HFF-Myc (cell line): ENCODE results near the gene ATF6B.
"Not testable (repeated sequence)": the region's sequence is repeated elsewhere in the genome, so short reads cannot be mapped to it uniquely, and the experiment has no call there.

Experiments used
- DNase-seq: peaks from one replicate; pipeline ENCODE4 v3.0.0-alpha.2; 2011; ENCODE audit warnings: low read depth; ENCODE audit errors: extremely low read depth
- H3K4me3 ChIP-seq: replicated peaks from 2 replicates; pipeline ENCODE4 v1.5.1; 2011; ENCODE audit warnings: low read depth, mild to moderate bottlenecking, control low read depth, low read length
- TF ChIP-seq, protein P1 (sequence below): IDR thresholded peaks from 2 replicates; pipeline ENCODE4 v1.5.1; 2012; ENCODE audit warnings: mild to moderate bottlenecking, low read depth, low read length, control low read depth; ENCODE audit errors: missing control alignments

Gene ATF6B

DNA sequence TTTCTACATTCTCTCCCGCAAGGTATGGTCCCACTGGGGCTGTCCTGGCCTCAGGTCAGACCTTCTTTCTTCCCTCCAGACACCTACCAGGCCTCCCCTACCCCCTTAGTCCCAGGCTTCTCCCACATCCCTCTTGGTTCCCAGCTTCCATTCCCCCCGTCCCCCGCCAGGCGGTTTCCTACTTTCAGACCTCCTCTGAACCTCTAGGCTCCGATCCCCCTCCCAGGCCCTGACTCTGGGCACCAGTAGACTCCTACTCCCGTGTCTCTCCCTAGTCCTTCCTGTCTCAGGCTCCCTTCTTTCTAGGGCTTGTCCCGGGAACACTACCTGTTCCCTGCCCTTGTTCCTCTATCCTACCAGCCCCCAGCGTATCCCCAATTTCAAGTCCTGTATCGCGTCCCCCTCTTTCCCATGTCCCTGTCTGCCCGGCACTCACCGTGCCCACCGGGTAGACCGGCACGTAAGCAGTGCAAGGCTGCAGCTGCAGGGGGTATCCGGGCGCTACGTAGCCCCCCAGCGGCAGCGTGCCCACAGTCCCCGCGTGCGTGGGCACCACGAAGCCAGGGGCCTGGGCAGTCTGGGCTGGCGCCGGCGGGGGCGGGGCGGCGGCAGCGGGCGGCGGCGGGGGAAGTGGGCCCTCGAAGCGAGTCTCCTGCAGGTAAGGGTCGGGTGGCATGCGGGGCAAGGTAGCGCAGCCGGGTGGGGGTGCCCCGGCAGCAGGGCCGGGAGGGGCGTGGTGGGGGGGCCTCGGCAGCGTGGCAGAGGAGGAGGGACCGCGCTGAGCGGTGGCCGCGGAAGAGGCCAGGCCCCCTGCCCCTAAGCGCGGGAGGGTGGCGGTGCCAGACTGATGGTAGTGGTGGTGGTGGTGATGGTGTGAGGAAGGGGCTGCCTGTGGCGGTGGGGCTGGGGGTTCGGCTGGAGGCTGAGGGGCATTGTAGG is 22.2 kb upstream of the ATF6B start:
- H3K4me3 ChIP-seq, result no peak overlapping the region
- TF ChIP-seq, protein P1, sequence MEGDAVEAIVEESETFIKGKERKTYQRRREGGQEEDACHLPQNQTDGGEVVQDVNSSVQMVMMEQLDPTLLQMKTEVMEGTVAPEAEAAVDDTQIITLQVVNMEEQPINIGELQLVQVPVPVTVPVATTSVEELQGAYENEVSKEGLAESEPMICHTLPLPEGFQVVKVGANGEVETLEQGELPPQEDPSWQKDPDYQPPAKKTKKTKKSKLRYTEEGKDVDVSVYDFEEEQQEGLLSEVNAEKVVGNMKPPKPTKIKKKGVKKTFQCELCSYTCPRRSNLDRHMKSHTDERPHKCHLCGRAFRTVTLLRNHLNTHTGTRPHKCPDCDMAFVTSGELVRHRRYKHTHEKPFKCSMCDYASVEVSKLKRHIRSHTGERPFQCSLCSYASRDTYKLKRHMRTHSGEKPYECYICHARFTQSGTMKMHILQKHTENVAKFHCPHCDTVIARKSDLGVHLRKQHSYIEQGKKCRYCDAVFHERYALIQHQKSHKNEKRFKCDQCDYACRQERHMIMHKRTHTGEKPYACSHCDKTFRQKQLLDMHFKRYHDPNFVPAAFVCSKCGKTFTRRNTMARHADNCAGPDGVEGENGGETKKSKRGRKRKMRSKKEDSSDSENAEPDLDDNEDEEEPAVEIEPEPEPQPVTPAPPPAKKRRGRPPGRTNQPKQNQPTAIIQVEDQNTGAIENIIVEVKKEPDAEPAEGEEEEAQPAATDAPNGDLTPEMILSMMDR, result no peak
- DNase-seq, result no peak

DNA sequence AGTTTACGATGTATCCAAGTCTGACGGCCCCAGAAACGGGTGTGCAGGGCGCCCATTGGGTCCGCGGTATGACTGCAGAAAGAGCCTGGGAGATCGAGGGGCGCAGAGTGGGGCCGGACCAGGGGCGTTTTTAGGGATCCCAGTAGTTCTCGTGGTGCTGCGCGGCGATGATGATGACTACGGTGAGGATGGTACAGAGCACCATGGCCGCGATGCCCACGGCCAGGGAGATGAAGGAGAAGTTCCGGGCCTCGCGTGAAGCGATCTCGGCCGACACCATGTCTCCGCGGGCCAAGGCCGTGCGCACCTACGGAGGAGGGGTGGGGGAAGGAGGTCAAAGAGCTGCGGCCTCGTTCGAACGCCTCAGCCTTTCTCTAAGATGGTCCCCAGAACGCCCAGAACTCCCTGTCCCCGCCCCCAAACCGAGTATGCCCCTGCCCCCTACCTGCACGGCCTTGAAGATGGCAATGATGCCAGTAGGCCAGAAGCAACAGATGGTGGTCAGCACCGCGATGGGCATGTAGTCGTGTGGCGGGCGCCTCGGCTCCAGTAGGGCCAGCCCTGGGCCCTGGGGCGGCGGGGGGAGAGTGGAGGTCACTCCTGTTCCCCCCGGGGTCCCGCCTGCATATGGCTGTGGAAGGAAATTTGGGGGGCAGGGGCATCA is 21.2 kb upstream of the ATF6B start:
- TF ChIP-seq, protein P1, result no peak
- no peak overlapping the region for H3K4me3 ChIP-seq
- DNase-seq, result no peak

DNA sequence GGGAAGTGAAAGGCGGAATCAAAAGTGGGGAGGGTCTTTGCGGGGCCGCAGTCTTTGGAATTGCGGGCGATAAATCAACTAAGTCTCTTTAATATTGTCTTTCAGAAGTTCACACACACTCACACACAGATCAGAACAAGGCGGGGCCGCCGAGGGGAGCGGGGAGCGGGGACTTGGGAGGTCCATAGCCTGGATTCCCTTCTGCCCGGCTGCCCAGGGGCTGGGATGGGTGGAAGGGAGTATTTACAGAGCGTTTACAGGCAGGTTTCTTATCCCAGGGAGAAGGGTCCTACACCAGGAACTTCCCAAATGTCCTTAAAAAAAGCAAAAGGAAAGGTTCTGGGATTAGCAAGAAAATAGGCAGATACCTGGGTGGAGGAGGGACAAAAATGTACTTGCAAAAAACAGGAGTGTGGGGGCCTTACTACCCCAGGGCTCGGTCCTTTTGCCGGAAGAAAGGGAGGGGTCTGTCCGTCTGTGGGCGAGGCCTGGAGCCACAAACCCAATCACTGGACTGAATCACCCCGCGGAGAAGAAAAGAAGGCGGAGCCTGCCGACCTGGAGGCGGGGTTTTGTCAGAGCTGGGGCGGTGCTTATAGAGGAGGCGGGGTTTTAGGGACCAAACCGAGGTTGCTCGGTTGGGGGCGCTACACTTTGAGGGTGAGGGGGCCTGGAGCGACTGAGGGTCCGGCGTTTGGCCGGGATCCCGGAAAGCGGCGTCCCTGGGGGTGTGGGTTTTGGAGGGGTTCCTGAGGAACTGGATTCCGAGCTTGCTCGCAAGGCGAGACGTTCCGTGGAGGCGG is 20.4 kb upstream of the ATF6B start:
- TF ChIP-seq, protein P1, result no peak
- no peak overlapping the region for H3K4me3 ChIP-seq
- DNase-seq, result no peak

DNA sequence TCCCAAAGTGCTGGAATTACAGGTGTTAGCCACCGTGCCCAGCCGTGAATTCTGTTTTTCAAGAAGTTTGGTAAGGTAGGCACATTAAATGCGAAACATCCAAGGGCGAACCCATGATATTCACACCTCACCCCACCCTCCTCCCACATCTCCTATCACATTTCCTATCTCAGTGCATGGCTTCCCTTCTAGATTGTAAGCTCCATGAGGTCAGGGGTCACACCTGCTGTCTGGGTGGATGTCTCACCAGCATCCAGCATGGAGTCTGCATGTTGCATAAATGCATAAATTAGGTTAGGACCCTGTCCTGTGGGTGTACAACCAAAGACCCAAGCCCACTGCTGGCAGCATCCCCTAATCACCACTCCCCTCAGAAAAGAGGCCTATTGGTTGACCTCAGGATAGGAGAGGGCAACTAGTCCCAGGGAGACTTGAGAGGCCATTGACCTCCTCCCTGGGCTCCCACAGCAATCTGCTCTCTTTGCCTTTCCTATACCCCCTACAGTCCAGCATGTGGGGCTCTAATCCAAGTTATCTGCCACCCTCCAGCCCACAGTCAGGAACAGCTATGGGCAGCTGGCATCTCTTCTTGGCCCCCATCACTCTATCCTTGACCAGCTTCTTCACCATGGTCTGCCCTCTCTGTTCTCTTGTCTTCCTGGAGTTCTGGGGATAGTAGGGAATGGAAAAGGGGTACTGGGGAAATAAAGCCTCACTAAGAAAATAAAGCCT is 19.5 kb upstream of the ATF6B start:
- no peak overlapping the region for H3K4me3 ChIP-seq
- no peak for DNase-seq
- TF ChIP-seq, protein P1, result no peak

DNA sequence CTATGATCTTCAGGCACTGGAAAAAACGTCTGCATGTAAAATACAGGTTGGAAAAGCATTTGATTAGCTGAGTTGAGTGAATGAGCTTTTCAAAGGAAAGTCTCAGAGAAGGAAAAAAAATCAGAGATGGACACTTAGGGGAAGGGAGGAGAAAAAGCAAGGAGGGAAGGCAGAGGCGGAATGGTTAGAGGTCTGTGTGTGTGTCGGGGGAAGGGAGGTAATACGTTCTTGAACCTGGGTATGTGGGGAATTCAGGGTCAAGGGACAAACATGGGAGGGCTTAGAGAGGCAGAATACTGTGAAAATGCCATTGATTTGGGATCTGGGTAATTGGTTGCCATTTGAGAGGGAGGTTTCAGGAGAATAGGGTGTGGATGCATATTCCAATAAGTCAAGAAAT is 18.6 kb upstream of the ATF6B start:
- DNase-seq, result no peak
- TF ChIP-seq, protein P1, result no peak
- H3K4me3 ChIP-seq, result no peak overlapping the region

DNA sequence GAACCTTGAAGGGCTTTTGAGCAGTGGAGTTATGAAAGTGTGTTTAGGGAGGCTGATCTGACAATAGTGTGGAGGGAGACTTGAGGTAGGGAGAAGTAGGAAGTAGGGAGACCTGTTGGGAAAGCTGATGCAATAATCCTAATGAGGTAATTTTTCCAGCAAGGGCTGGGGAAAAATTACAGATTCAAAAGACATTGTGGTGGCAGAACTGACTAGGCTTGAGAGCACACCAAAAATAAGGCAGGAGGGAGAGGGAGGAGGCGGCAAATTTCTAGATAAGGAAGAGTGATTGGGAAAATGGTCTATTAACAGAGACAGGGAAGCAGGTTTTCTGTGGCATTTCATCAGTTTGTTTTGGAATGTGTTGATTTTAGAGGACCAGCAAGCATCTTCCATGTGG is 18.2 kb upstream of the ATF6B start:
- H3K4me3 ChIP-seq, result no peak overlapping the region
- TF ChIP-seq, protein P1, result no peak
- no peak for DNase-seq

DNA sequence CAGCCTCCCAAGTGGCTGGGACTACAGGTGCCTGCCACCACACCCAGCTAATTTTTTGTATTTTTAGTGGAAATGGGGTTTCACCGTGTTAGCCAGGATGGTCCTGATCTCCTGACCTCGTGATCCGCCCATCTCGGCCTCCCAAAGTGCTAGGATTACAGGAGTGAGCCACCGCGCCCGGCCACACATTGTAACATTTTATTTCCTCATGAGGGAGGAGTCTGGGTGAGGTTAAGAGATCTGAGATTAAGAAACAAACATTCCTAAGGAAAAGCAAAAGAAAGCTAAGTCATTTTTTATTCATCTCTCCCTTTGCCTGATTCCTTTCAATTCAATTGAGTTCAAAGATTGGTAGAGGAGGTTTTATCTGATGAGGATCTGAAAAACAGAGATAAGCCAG is 16.2 kb upstream of the ATF6B start:
- DNase-seq, H3K4me3 ChIP-seq: not testable (repeated sequence)
